Adrenal gland (tissue), 19 donors: ENCODE data around the gene ASPG. TPM values are rescaled to one million over a fixed set of nuclear protein-coding genes. Genes with fewer than 3 reads are reported as not detected.

Experiments
- DNase-seq, 7 donors: peaks; one replicate each; pipeline ENCODE4 v3.0.0-alpha.2; 2019 to 2020
- H3K27ac ChIP-seq, 5 donors: fragments of 200-600 bp; sonication (generic) in 4 of 5; 1 replicate in 3 of 5; 2 replicates in 2 of 5; pipeline versions ENCODE4 v1.5.1 to v1.8.0; 2016 to 2020; ENCODE audit warnings: mild to moderate bottlenecking in 1 of 5
- H3K27me3 ChIP-seq: fragments of 200-600 bp; 2 replicates; pipeline ENCODE4 v1.8.0; 2021
- H3K36me3 ChIP-seq, 2 donors: fragments of 200-600 bp; replicated peaks in 1 of 2; 1 replicate in 1 of 2; 2 replicates in 1 of 2; pipeline versions ENCODE4 v1.5.1 to v1.8.0; 2018 to 2022
- H3K4me1 ChIP-seq, 2 donors: fragments of 200-600 bp; replicated peaks in 1 of 2; 1 replicate in 1 of 2; 2 replicates in 1 of 2; pipeline versions ENCODE4 v1.5.1 to v1.8.0; 2018 to 2021
- H3K4me3 ChIP-seq, 4 donors: fragments of 200-600 bp; sonication (generic) in 3 of 4; one replicate each; pipeline ENCODE4 v1.5.1; 2016 to 2018
- H3K9me3 ChIP-seq, 3 donors: fragments of 200-600 bp; sonication (generic) in 1 of 3; replicated peaks in 1 of 3; 1 replicate in 2 of 3; 2 replicates in 1 of 3; pipeline versions ENCODE4 v1.5.1 to v1.8.0; 2016 to 2021
- CTCF ChIP-seq, 6 experiments: fragments of 450-650 bp in 4 of 6; fragments of 200-600 bp in 2 of 6; sonication (generic) in 1 of 6; IDR thresholded peaks; 1 replicate in 5 of 6; 2 replicates in 1 of 6; pipeline versions ENCODE4 v1.5.1 to v1.8.0; 2016 to 2021; ENCODE audit warnings: antibody characterized with exemption in 6 of 6, mild to moderate bottlenecking in 2 of 6, moderate library complexity in 1 of 6
- POLR2A ChIP-seq, 2 donors: fragments of 450-650 bp; IDR thresholded peaks; one replicate each; pipeline ENCODE4 v1.6.1; 2017; ENCODE audit warnings: antibody characterized with exemption in 2 of 2, mild to moderate bottlenecking in 2 of 2, moderate library complexity in 1 of 2
- WGBS, 4 donors: extraction: QIAGEN DNeasy Blood & Tissue Kit in 2 of 4; methylation state at CpG; one replicate each; pipeline versions ENCODE4 v1.1.5 to v1.1.7; 2013 to 2017; 5-methylcytosine and 5-hydroxymethylcytosine counted together
- intact Hi-C, 2 donors: fragments of 100-400 bp; cut with DNase I; formaldehyde crosslinking; loops; one replicate each; pipeline versions ENCODE4 v1.14.1 to v1.15.0; 2022 to 2023
- long read RNA-seq, 10 donors: library from polyadenylated mRNA in 3 of 10; unstranded in 2 of 10; stranded (forward) in 1 of 10; transcript quantifications; one replicate each; pipeline ENCODE4 v2.0.0 and lab custom pipeline, GENCODE V29; 2021 to 2026
- polyA plus RNA-seq, 3 donors: library from polyadenylated mRNA; stranded (reverse); fragments of 200-250 nt in 2 of 3; fragments of 350-450 nt in 1 of 3; fragmentation: Illumina TruSeq in 1 of 3; extraction: RNeasy Lipid Tissue Mini Kit (QIAGEN cat#74804) in 1 of 3; gene quantifications; one replicate each; pipeline ENCODE4 v1.2.3, GENCODE V29; 2013 to 2014
- total RNA-seq, 9 donors: library from RNA; depleted of rRNA in 4 of 9; stranded (reverse); fragments of >200 nt in 4 of 9; fragments of 120-200 nt in 1 of 9; fragmentation: NEBNext Ultra II Directional in 1 of 9; extraction: Animal tissue kit (Norgen Biotek cat#: 25700) in 1 of 9; gene quantifications; one replicate each; pipeline versions ENCODE4 v1.1.0 to v1.2.4, GENCODE V29; 2013 to 2023
- donor health status: healthy with polysubstance abuse.
- donor health status: Bipolar disorder and iron deficiency.
- donor health status: DM: yes; HTN: yes; CAD: no.
- donor health status: DM: no; HTN: no; CAD: no.
- donor health status: DM: no; HTN: no; CAD: no.
- donor health status: DM: yes; HTN: yes; CAD: no.

The ASPG gene
- 1 to 10 TPM in 7 of 9 donors, under 1 TPM in 2; 0.17 to 9.1 (median 3.2) TPM for total RNA-seq
- 1 to 10 TPM in 2 of 3 donors, under 1 TPM in 1; 0.07 to 7.6 (median 6.0) TPM for polyA plus RNA-seq
- long read RNA-seq, donor 1: 0 reads
- long read RNA-seq, donor 2: 0 reads
- long read RNA-seq, donor 3: 0 reads
- long read RNA-seq, donor 4: 0 reads
- long read RNA-seq, donor 5, partial matches to known transcripts: 0 of 3 reads
- long read RNA-seq, donor 5, other reads (novel, unspliced or antisense): 1 of 3 reads
- long read RNA-seq, donor 6, partial matches to known transcripts: 0 of 2 reads
- long read RNA-seq, donor 6, other reads (novel, unspliced or antisense): 2 of 2 reads
- long read RNA-seq, donor 7: 0 reads
- long read RNA-seq, donor 8: 0 reads
- long read RNA-seq, donor 9: 0 reads
- long read RNA-seq, donor 10: 0 reads

GRCh38 chr14:104085032-104085888 is at the start of gene ASPG:
Gene ASPG (plus strand): TSS chr14:104085700. CDS start chr14:104085771, 71 bp downstream.
- 6 to 22% (median 9%) methylated on average over 18 to 70 of the region's 70 CpGs; no CpG with 5 or more reads in 1 of the 4 donors for WGBS, 4 donors
- DNase-seq: peak in 5 of 7 donors; percentile 9 to 67 (median 21)
- Histone ChIP-seq H3K4me3 (peak within 1 kb of the TSS in 1 of 4 donors; percentile 75), H3K4me1 (peaks cover 0 to 5% of the 10 kb centered on the region in 2 donors), H3K27me3 (no peaks in the 10 kb centered on the region), H3K9me3 (no peaks in the 10 kb centered on the region), H3K27ac (peak within 1 kb of the TSS in 1 of 5 donors; percentile 84), H3K36me3 (no peaks in the 10 kb centered on the region)
- TF ChIP-seq POLR2A (IDR thresholded peaks at IDR 0.05) (no peak), CTCF (IDR thresholded peaks at IDR 0.05) (no peak)
- intact Hi-C loops: loop anchor here in 1 of 2 donors (10.0 kb wide), 1 partner anchor 560 kb away; no protein-coding TSS in a partner anchor

DNA sequence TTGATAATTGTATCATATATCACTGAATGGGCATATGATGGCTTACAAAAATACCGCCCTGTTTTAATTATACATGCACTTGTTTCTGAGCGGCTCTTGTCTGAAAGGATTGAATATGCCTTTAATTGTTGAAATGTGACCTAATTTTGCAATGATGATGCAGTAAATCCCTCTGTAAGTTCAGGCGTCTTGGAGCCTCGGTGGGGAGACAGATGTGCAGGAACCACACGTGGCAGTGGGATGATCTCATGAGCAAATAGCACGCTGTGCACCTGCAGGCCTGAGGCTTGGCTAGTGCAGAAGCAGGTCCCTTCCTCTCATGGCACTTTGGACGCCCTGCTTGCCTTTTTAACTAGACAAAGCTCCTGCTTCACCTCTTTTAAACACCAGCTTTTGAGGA is 49.3 kb upstream of the ASPG start:
- peak in 1 of 7 donors; percentile 65 for DNase-seq
- H3K4me1 ChIP-seq: peaks cover 0 to 7% of the 10 kb centered on the region in 2 donors
- no peaks in the 10 kb centered on the region for H3K36me3 ChIP-seq
- no peak for TF ChIP-seq CTCF (IDR thresholded peaks at IDR 0.05)
- TF ChIP-seq POLR2A (IDR thresholded peaks at IDR 0.05): no peak
- no peaks in the 10 kb centered on the region for H3K9me3 ChIP-seq
- H3K27me3 ChIP-seq: no peaks in the 10 kb centered on the region
- intact Hi-C loops: no loop called here
- no peak overlapping the region for H3K27ac ChIP-seq
- WGBS, 4 donors: 82 to 85% (median 83%) methylated on average over 5 to 7 of the region's 7 CpGs
- no peak overlapping the region for H3K4me3 ChIP-seq

DNA sequence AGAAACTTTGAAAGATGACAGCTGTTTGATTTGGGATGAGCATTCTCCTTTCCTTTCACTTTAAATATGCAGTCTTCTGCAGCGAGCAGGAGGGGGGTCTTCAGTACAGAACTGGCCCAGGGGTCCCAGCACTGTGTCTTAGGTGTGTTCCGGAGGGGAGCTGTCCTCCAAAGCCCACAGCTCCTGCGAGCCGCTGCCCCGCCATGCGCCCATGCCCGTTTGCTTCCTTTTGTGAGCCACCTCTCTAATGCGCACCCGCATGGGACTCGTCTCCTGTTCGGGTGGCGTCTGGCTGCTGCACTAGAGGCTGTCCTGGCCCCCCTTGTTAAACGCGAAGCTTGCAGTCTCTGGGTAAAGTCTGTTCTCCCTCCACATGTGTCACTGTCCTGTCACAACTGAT is 48.4 kb upstream of the ASPG start:
- Histone ChIP-seq H3K36me3 (no peaks in the 10 kb centered on the region), H3K4me3 (no peak overlapping the region), H3K9me3 (no peaks in the 10 kb centered on the region), H3K27ac (no peak overlapping the region), H3K27me3 (no peaks in the 10 kb centered on the region), H3K4me1 (peaks cover 0 to 7% of the 10 kb centered on the region in 2 donors)
- no peak for DNase-seq
- intact Hi-C loops: no loop called here
- WGBS, 4 donors: 82 to 85% (median 82%) methylated on average over 14 of the region's 14 CpGs
- no peak for TF ChIP-seq CTCF (IDR thresholded peaks at IDR 0.05)
- no peak for TF ChIP-seq POLR2A (IDR thresholded peaks at IDR 0.05)

DNA sequence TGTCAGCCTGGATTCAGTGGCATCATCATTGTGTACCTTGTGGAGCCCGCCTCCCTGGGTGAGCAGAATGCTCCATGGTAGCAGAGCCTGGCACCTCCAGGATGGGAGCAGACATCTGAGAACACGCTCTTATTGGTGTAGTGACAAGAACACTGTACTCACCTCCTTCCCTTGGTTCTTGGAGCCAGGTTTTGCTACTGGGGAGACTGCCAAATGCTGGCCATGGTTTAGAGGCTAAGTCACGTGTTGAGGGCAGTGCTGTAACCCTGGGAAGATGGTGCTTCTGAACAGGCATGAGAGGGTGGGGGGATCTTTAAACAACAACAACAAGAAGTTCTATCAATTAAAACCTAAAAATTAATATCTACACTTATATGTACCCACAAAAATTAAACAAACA is 47.6 kb upstream of the ASPG start:
- intact Hi-C loops: no loop called here
- Histone ChIP-seq H3K27ac (no peak overlapping the region), H3K4me3 (no peak overlapping the region), H3K9me3 (no peaks in the 10 kb centered on the region), H3K4me1 (peaks cover 0 to 7% of the 10 kb centered on the region in 2 donors), H3K27me3 (no peaks in the 10 kb centered on the region), H3K36me3 (no peaks in the 10 kb centered on the region)
- TF ChIP-seq CTCF (IDR thresholded peaks at IDR 0.05): no peak
- no peak for TF ChIP-seq POLR2A (IDR thresholded peaks at IDR 0.05)
- DNase-seq: peak in 6 of 7 donors; percentile 47 to 58 (median 50)
- WGBS, 4 donors: 34 to 67% (median 53%) methylated on average over 2 to 3 of the region's 3 CpGs
